GM18505 (cell line): ENCODE results near the gene ARAP2.
A peak's percentile ranks its signal among the peaks of the same experiment; 100 is the strongest.

Experiments
- ATAC-seq: cut with Tn5 transposase; IDR thresholded peaks from one replicate; pipeline ENCODE4 v1.9.1; 2021; ENCODE audit not compliant: unreplicated experiment
- POLR2A ChIP-seq: IDR thresholded peaks from 4 replicates; pipeline ENCODE4 v1.6.1; 2011; ENCODE audit warnings: borderline replicate concordance; ENCODE audit not compliant: insufficient read depth, insufficient read length; ENCODE audit errors: extremely low read depth

ARAP2 gene

GRCh38 chr4:36222702-36223101, 21.6 kb downstream of the ARAP2 start:
- no peak for TF ChIP-seq POLR2A
- no peak for ATAC-seq

GRCh38 chr4:36220776-36221175, 23.5 kb downstream of the ARAP2 start:
- TF ChIP-seq POLR2A, result no peak
- ATAC-seq, result no peak

- peak; percentile 66 for ATAC-seq
- TF ChIP-seq POLR2A, result no peak
Measured at GRCh38 chr4:36218121-36218520, 26.2 kb downstream of the ARAP2 start.

GRCh38 chr4:36215627-36216026, 28.7 kb downstream of the ARAP2 start:
- TF ChIP-seq POLR2A, result no peak
- ATAC-seq, result no peak

GRCh38 chr4:36214735-36215485, 29.4 kb downstream of the ARAP2 start:
- ATAC-seq, result no peak
- no peak for TF ChIP-seq POLR2A

- no peak for TF ChIP-seq POLR2A
Measured at GRCh38 chr4:36213977-36214376, 30.3 kb downstream of the ARAP2 start.

GRCh38 chr4:36211084-36211483, 33.2 kb downstream of the ARAP2 start:
- no peak for ATAC-seq
- TF ChIP-seq POLR2A, result no peak

More at GRCh38 chr4:36213977-36214376, 30.3 kb downstream of the ARAP2 start:
- ATAC-seq, result no peak

- no peak for TF ChIP-seq POLR2A
- no peak for ATAC-seq
Measured at GRCh38 chr4:36209941-36210649, 34.2 kb downstream of the ARAP2 start.

- no peak for TF ChIP-seq POLR2A
- peak; percentile 86 for ATAC-seq
Measured at GRCh38 chr4:36208893-36209473, 35.3 kb downstream of the ARAP2 start.

GRCh38 chr4:36207831-36208520, 36.3 kb downstream of the ARAP2 start:
- ATAC-seq, result no peak
- no peak for TF ChIP-seq POLR2A

- ATAC-seq, result no peak
- no peak for TF ChIP-seq POLR2A
Measured at GRCh38 chr4:36207367-36207766, 36.9 kb downstream of the ARAP2 start.

- no peak for TF ChIP-seq POLR2A
- ATAC-seq, result no peak
Measured at GRCh38 chr4:36206603-36207311, 37.6 kb downstream of the ARAP2 start.

- no peak for ATAC-seq
- TF ChIP-seq POLR2A, result no peak
Measured at GRCh38 chr4:36206012-36206411, 38.3 kb downstream of the ARAP2 start.

- ATAC-seq, result no peak
- no peak for TF ChIP-seq POLR2A
Measured at GRCh38 chr4:36198861-36199260, 45.5 kb downstream of the ARAP2 start.
